Stimulated activated naive CD8-positive, alpha-beta T cell treated with anti-CD3 and anti-CD28 coated beads, Interleukin-15, Interleukin-2, amounts not matched to agents 100 U/mL and 50 U/mL, for 24 hours (primary cell): ENCODE data around the gene RBPJL.
A peak's percentile ranks its signal among the peaks of the same experiment; 100 is the strongest.

Source experiments
- ATAC-seq: fragments of 150-1000 bp; cut with Tn5 transposase; one replicate; pipeline ENCODE4 v1.10.0; 2021
- DNase-seq: peaks from one replicate; pipeline ENCODE4 v3.0.0; 2021

The RBPJL gene

GRCh38 chr20:45362804-45363610 lies 56.4 kb downstream of the RBPJL start, which contains the start of gene SYS1:
TSS of gene SYS1 (plus strand) at chr20:45363156. CDS start at chr20:45363532, 376 bp downstream.
- peak; percentile 89 for ATAC-seq
- peak; percentile 99 for DNase-seq

GRCh38 chr20:45363611-45364492 lies 57.2 kb downstream of the RBPJL start:
- ATAC-seq (no peak), DNase-seq (no peak)

GRCh38 chr20:45365444-45365970 lies 58.9 kb downstream of the RBPJL start:
- ATAC-seq = no peak
- DNase-seq = no peak

- ATAC-seq = no peak
These were observed 59.6 kb downstream of the RBPJL start for GRCh38 chr20:45366192-45366591.

GRCh38 chr20:45366631-45367030 lies 60.0 kb downstream of the RBPJL start:
- ATAC-seq = no peak
- DNase-seq = no peak

More at GRCh38 chr20:45366192-45366591, 59.6 kb downstream of the RBPJL start:
- no peak for DNase-seq

GRCh38 chr20:45367126-45367525 lies 60.5 kb downstream of the RBPJL start:
- ATAC-seq (no peak), DNase-seq (no peak)
